NT2/D1 (cell line): ENCODE data around the gene CDC42.

ENCODE experiments used
- DNase-seq: peaks from one replicate; pipeline ENCODE4 v3.0.0-alpha.2; 2011; ENCODE audit warnings: low read depth, low spot score
- H3K27me3 ChIP-seq: 2 replicates; pipeline ENCODE4 v1.6.0; 2011; ENCODE audit warnings: mild to moderate bottlenecking; ENCODE audit not compliant: insufficient read length, insufficient read depth
- H3K36me3 ChIP-seq: 2 replicates; pipeline ENCODE4 v1.6.1; 2011; ENCODE audit warnings: mild to moderate bottlenecking, low read length, mixed read lengths; ENCODE audit not compliant: insufficient read depth, insufficient read length
- H3K4me1 ChIP-seq: 2 replicates; pipeline ENCODE4 v1.5.1; 2011; ENCODE audit not compliant: insufficient read depth, insufficient read length
- H3K4me3 ChIP-seq: 2 replicates; pipeline ENCODE4 v1.5.1; 2011; ENCODE audit warnings: low read depth; ENCODE audit not compliant: insufficient read length
- H3K9ac ChIP-seq: 2 replicates; pipeline ENCODE4 v1.6.0; 2011; ENCODE audit warnings: low read depth; ENCODE audit not compliant: insufficient read length
- H3K9me3 ChIP-seq: 2 replicates; pipeline ENCODE4 v1.5.1; 2011; ENCODE audit warnings: mild to moderate bottlenecking, low read length; ENCODE audit not compliant: insufficient read depth
- SUZ12 ChIP-seq: IDR thresholded peaks from 2 replicates; pipeline ENCODE4 v1.6.1; 2011; ENCODE audit not compliant: insufficient read length, insufficient read depth; ENCODE audit errors: extremely low read depth
- YY1 ChIP-seq: IDR thresholded peaks from 2 replicates; pipeline ENCODE4 v1.6.1; 2011; ENCODE audit not compliant: insufficient read length, insufficient read depth
- ZNF274 ChIP-seq: IDR thresholded peaks from 2 replicates; pipeline ENCODE4 v1.6.1; 2011; ENCODE audit warnings: mild to moderate bottlenecking, low read depth, low read length

The CDC42 gene

GRCh38 chr1:22064751-22065402 is 12.4 kb downstream of the CDC42 start:
- peaks cover 2% of the 10 kb centered on the region for H3K4me1 ChIP-seq
- TF ChIP-seq ZNF274 (no peak), SUZ12 (no peak), YY1 (no peak)

GRCh38 chr1:22071511-22071910 is 19.0 kb downstream of the CDC42 start:
- TF ChIP-seq YY1 (no peak), ZNF274 (no peak), SUZ12 (no peak)
- H3K27me3 ChIP-seq = no peaks in the 10 kb centered on the region
- peaks cover 17% of the 10 kb centered on the region for H3K36me3 ChIP-seq
- H3K9ac ChIP-seq = no peak overlapping the region
- DNase-seq = no peak
- peaks cover 2% of the 10 kb centered on the region for H3K4me1 ChIP-seq
- H3K4me3 ChIP-seq = no peak overlapping the region
- no peaks in the 10 kb centered on the region for H3K9me3 ChIP-seq

More at GRCh38 chr1:22064751-22065402, 12.4 kb downstream of the CDC42 start:
- Histone ChIP-seq H3K27me3 (no peaks in the 10 kb centered on the region), H3K4me3 (no peak overlapping the region), H3K36me3 (peaks cover 8% of the 10 kb centered on the region), H3K9ac (no peak overlapping the region), H3K9me3 (no peaks in the 10 kb centered on the region)
- DNase-seq = no peak

- H3K9ac ChIP-seq = peak overlapping the region; percentile 1
- no peak for TF ChIP-seq ZNF274
- no peaks in the 10 kb centered on the region for H3K27me3 ChIP-seq
- H3K36me3 ChIP-seq = peaks cover 30% of the 10 kb centered on the region
- H3K9me3 ChIP-seq = no peaks in the 10 kb centered on the region
- no peak overlapping the region for H3K4me3 ChIP-seq
- DNase-seq = no peak
- H3K4me1 ChIP-seq = no peaks in the 10 kb centered on the region
Observed at GRCh38 chr1:22074803-22075202, 22.3 kb downstream of the CDC42 start.

- Histone ChIP-seq H3K9ac (no peak overlapping the region), H3K4me3 (no peak overlapping the region), H3K4me1 (no peaks in the 10 kb centered on the region), H3K36me3 (peaks cover 32% of the 10 kb centered on the region), H3K9me3 (no peaks in the 10 kb centered on the region), H3K27me3 (no peaks in the 10 kb centered on the region)
- no peak for DNase-seq
- TF ChIP-seq YY1 (no peak), SUZ12 (no peak), ZNF274 (no peak)
Observed at GRCh38 chr1:22075718-22076117, 23.2 kb downstream of the CDC42 start.

- H3K4me3 ChIP-seq = no peak overlapping the region
- TF ChIP-seq SUZ12 (no peak), YY1 (no peak), ZNF274 (no peak)
- no peak for DNase-seq
- H3K27me3 ChIP-seq = no peaks in the 10 kb centered on the region
- H3K9ac ChIP-seq = no peak overlapping the region
- H3K36me3 ChIP-seq = peaks cover 31% of the 10 kb centered on the region
- H3K9me3 ChIP-seq = no peaks in the 10 kb centered on the region
- H3K4me1 ChIP-seq = no peaks in the 10 kb centered on the region
Observed at GRCh38 chr1:22076346-22076745, 23.8 kb downstream of the CDC42 start.

GRCh38 chr1:22077728-22078127 is 25.2 kb downstream of the CDC42 start:
- Histone ChIP-seq H3K36me3 (peaks cover 33% of the 10 kb centered on the region), H3K4me1 (no peaks in the 10 kb centered on the region), H3K27me3 (no peaks in the 10 kb centered on the region), H3K9me3 (no peaks in the 10 kb centered on the region), H3K4me3 (no peak overlapping the region), H3K9ac (no peak overlapping the region)
- TF ChIP-seq YY1 = no peak
- no peak for TF ChIP-seq ZNF274
- no peak for TF ChIP-seq SUZ12
- no peak for DNase-seq

- Histone ChIP-seq H3K4me1 (no peaks in the 10 kb centered on the region), H3K4me3 (no peak overlapping the region), H3K27me3 (no peaks in the 10 kb centered on the region), H3K9ac (no peak overlapping the region), H3K36me3 (peaks cover 33% of the 10 kb centered on the region), H3K9me3 (no peaks in the 10 kb centered on the region)
- DNase-seq = no peak
- TF ChIP-seq ZNF274 = no peak
- no peak for TF ChIP-seq YY1
- TF ChIP-seq SUZ12 = no peak
Observed at GRCh38 chr1:22078133-22078532, 25.6 kb downstream of the CDC42 start.

GRCh38 chr1:22080191-22080590 is 27.7 kb downstream of the CDC42 start:
- peaks cover 31% of the 10 kb centered on the region for H3K36me3 ChIP-seq
- no peaks in the 10 kb centered on the region for H3K4me1 ChIP-seq
- no peak overlapping the region for H3K9ac ChIP-seq
- TF ChIP-seq ZNF274 = no peak
- no peak for TF ChIP-seq SUZ12
- no peak for TF ChIP-seq YY1
- H3K9me3 ChIP-seq = no peaks in the 10 kb centered on the region
- DNase-seq = no peak
- H3K4me3 ChIP-seq = no peak overlapping the region
- no peaks in the 10 kb centered on the region for H3K27me3 ChIP-seq
